OCI-LY7 (cell line): ENCODE data around the gene BMERB1.
"Not testable (repeated sequence)": the region's sequence is repeated elsewhere in the genome, so short reads cannot be mapped to it uniquely, and the experiment has no call there.

Experiments
- EZH2phosphoT487 ChIP-seq: fragments of 200-600 bp; sonication (generic); IDR thresholded peaks from 2 replicates; pipeline ENCODE4 v1.6.1; 2018; ENCODE audit warnings: low read depth, borderline replicate concordance, mild to moderate bottlenecking, mixed run types, antibody characterized with exemption, low read length, moderate library complexity, mixed read lengths
- TF ChIP-seq, protein P1 (sequence below): fragments of 200-600 bp; sonication (generic); conservative IDR thresholded peaks from 2 replicates; pipeline ENCODE4 v1.5.1; 2014; ENCODE audit warnings: mild to moderate bottlenecking, antibody characterized with exemption, low read length, moderate library complexity, mixed read lengths

DNA sequence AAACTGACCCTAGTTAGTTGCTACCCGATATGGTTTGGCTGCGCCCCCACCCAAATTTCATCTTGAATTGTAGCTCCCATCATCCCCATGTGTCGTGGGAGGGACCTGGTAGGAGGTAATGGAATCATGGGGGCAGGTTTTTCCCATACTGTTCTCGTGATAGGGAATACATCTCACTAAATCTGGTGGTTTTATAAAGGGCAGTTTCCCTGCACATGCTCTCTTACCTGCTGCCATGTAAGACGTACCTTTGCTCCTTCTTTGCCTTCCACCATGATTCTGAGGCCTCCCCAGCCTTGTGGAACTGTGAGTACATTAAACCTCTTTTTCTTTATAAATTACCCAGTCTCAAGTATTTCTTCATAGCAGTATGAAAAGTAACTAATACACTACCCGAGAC, 46.3 kb upstream of the BMERB1 start:
- TF ChIP-seq, protein P1, sequence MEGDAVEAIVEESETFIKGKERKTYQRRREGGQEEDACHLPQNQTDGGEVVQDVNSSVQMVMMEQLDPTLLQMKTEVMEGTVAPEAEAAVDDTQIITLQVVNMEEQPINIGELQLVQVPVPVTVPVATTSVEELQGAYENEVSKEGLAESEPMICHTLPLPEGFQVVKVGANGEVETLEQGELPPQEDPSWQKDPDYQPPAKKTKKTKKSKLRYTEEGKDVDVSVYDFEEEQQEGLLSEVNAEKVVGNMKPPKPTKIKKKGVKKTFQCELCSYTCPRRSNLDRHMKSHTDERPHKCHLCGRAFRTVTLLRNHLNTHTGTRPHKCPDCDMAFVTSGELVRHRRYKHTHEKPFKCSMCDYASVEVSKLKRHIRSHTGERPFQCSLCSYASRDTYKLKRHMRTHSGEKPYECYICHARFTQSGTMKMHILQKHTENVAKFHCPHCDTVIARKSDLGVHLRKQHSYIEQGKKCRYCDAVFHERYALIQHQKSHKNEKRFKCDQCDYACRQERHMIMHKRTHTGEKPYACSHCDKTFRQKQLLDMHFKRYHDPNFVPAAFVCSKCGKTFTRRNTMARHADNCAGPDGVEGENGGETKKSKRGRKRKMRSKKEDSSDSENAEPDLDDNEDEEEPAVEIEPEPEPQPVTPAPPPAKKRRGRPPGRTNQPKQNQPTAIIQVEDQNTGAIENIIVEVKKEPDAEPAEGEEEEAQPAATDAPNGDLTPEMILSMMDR, result not testable (repeated sequence)
- not testable (repeated sequence) for TF ChIP-seq EZH2phosphoT487
